Endothelial cell of umbilical vein (primary cell): Measurements from ENCODE around the gene SULT2B1. TPM values are rescaled to one million over a fixed set of nuclear protein-coding genes. Genes with fewer than 3 reads are reported as not detected.

Experiments
- BruUV-seq: library from RNA; stranded (reverse); fragments of 400-500 nt; replicated peaks from 2 replicates; lab custom pipeline; 2021; lab: Mats Ljungman, UMichigan
- CTCF ChIA-PET: fragments of 300-600, 350-600 bp; sonication (Branson Sonifier 250); formaldehyde crosslinking; loops from one replicate; lab custom pipeline; 2021; ENCODE audit warnings: antibody characterized with exemption, inconsistent platforms; lab: Charles Lee
- POLR2A ChIA-PET: fragments of 300-600, 350-600 bp; sonication (Branson Sonifier 250); formaldehyde crosslinking; loops from one replicate; lab custom pipeline; 2021; ENCODE audit warnings: antibody characterized with exemption, inconsistent platforms; lab: Charles Lee
- DNase-seq: peaks from one replicate; pipeline ENCODE4 v3.0.0-alpha.2; 2011; ENCODE audit warnings: low read depth, low spot score
- FAIRE-seq: peaks from 2 replicates; lab custom pipeline; 2011; peaks lifted over from hg19 to GRCh38; lab: Jason Lieb, UNC
- H2AFZ ChIP-seq: 2 replicates; pipeline ENCODE4 v1.6.0; 2012; ENCODE audit warnings: low read depth, low read length, control low read depth, inconsistent platforms
- H3K27ac ChIP-seq: 2 replicates; pipeline ENCODE4 v1.5.1; 2011; ENCODE audit warnings: low read depth, mild to moderate bottlenecking, control low read depth, low read length, moderate library complexity; ENCODE audit not compliant: insufficient read depth
- H3K27me3 ChIP-seq, 2 experiments: 2 replicates each; pipeline versions ENCODE4 v1.6.0 to v1.6.1; 2011; ENCODE audit warnings: low read length in 2 of 2, mixed read lengths in 1 of 2; ENCODE audit not compliant: control insufficient read depth in 2 of 2, insufficient read depth in 2 of 2
- H3K36me3 ChIP-seq, 2 experiments: 2 replicates in 1 of 2; 3 replicates in 1 of 2; pipeline ENCODE4 v1.5.1; 2011; ENCODE audit warnings: low read length in 2 of 2, mild to moderate bottlenecking in 1 of 2, moderate library complexity in 1 of 2; ENCODE audit not compliant: control insufficient read depth in 2 of 2, insufficient read depth in 2 of 2; ENCODE audit errors: extremely low read depth in 1 of 2
- H3K4me1 ChIP-seq: 3 replicates; pipeline ENCODE4 v1.5.1; 2011; ENCODE audit warnings: mild to moderate bottlenecking, low read length; ENCODE audit not compliant: control insufficient read depth, insufficient read depth; ENCODE audit errors: extremely low read depth
- H3K4me2 ChIP-seq: 2 replicates; pipeline ENCODE4 v1.6.1; 2011; ENCODE audit warnings: low read length, control low read depth, mixed read lengths; ENCODE audit not compliant: insufficient read depth
- H3K4me3 ChIP-seq, 3 experiments: fragments of 200-600 bp in 1 of 3; sonication (generic), shearing (Covaris generic) in 1 of 3; replicated peaks in 1 of 3; 2 replicates each; pipeline ENCODE4 v1.5.1; 2011 to 2016; ENCODE audit warnings: control low read depth in 3 of 3, low read length in 3 of 3, mild to moderate bottlenecking in 2 of 3, inconsistent platforms in 1 of 3, low read depth in 1 of 3, moderate library complexity in 1 of 3; ENCODE audit not compliant: insufficient read depth in 1 of 3
- H3K79me2 ChIP-seq: 2 replicates; pipeline ENCODE4 v1.6.0; 2012; ENCODE audit warnings: low read length, inconsistent platforms; ENCODE audit not compliant: control insufficient read depth, insufficient read depth
- H3K9ac ChIP-seq: replicated peaks from 2 replicates; pipeline ENCODE3; 2011; ENCODE audit warnings: low read length, control low read depth; ENCODE audit not compliant: insufficient read depth; ENCODE audit errors: extremely low read depth
- H3K9me1 ChIP-seq: replicated peaks from 3 replicates; pipeline ENCODE4 v1.6.0; 2011; ENCODE audit warnings: mild to moderate bottlenecking, low read length; ENCODE audit not compliant: control insufficient read depth, insufficient read depth; ENCODE audit errors: extremely low read depth
- H3K9me3 ChIP-seq: replicated peaks from 2 replicates; pipeline ENCODE4 v1.5.1; 2012; ENCODE audit warnings: low read length, inconsistent platforms; ENCODE audit not compliant: control insufficient read depth, insufficient read depth
- H4K20me1 ChIP-seq: replicated peaks from 2 replicates; pipeline ENCODE3; 2011; ENCODE audit warnings: mild to moderate bottlenecking, low read length; ENCODE audit not compliant: control insufficient read depth, insufficient read depth; ENCODE audit errors: extremely low read depth
- EZH2 ChIP-seq: IDR thresholded peaks from 2 replicates; pipeline ENCODE4 v1.6.1; 2012; ENCODE audit warnings: borderline replicate concordance, low read depth, mild to moderate bottlenecking, moderate library complexity, low read length, inconsistent platforms; ENCODE audit not compliant: severe bottlenecking
- FOS ChIP-seq: IDR thresholded peaks from 2 replicates; pipeline ENCODE4 v1.6.1; 2011; ENCODE audit warnings: mild to moderate bottlenecking, low read length, moderate library complexity, borderline replicate concordance; ENCODE audit not compliant: insufficient read depth
- GATA2 ChIP-seq: IDR thresholded peaks from 2 replicates; pipeline ENCODE4 v1.7.0; 2011; ENCODE audit warnings: low read depth, mild to moderate bottlenecking, moderate library complexity, mixed read lengths, low read length; ENCODE audit not compliant: insufficient read length, insufficient read depth
- JUN ChIP-seq: IDR thresholded peaks from 2 replicates; pipeline ENCODE4 v1.6.1; 2011; ENCODE audit warnings: borderline replicate concordance, low read depth; ENCODE audit not compliant: insufficient read length, insufficient read depth
- MYC ChIP-seq: IDR thresholded peaks from one replicate; pipeline ENCODE4 v1.6.1; 2011; ENCODE audit warnings: mild to moderate bottlenecking, low read depth, low read length
- POLR2A ChIP-seq: IDR thresholded peaks from 2 replicates; pipeline ENCODE4 v1.6.1; 2012; ENCODE audit warnings: low read depth, mild to moderate bottlenecking, control low read depth, low read length
- POLR2AphosphoS5 ChIP-seq: IDR thresholded peaks from 2 replicates; pipeline ENCODE4 v1.6.1; 2012; ENCODE audit warnings: low read depth, mild to moderate bottlenecking, control low read depth, low read length, moderate library complexity; ENCODE audit not compliant: insufficient read depth
- dilution Hi-C: fragments of 300-500 bp; cut with MboI; formaldehyde crosslinking; loops from one replicate; pipeline ENCODE4 v1.15.0; 2019; ENCODE audit warnings: low sequenced_read_pairs; ENCODE audit not compliant: extremely low pct_ligation_motif_present
- intact Hi-C: fragments of 100-400 bp; cut with micrococcal nuclease; formaldehyde crosslinking; loops from one replicate; pipeline ENCODE4 v1.10.0; 2022
- polyA plus RNA-seq, 4 experiments: library from polyadenylated mRNA; depleted of rRNA in 3 of 4; stranded (reverse) in 3 of 4; unstranded in 1 of 4; fragments of >200 nt; gene quantifications; 2 replicates each; pipeline versions ENCODE4 v1.2.1 to v1.2.3, GENCODE V29; 2011 to 2012; ENCODE audit warnings: missing spikeins in 1 of 4
- total RNA-seq: library from RNA; stranded (reverse); gene quantifications from 2 replicates; pipeline ENCODE4 v1.2.3, GENCODE V29; 2021
- TF ChIP-seq, protein P1 (sequence below), 2 donors: IDR thresholded peaks; 1 replicate in 1 of 2; 2 replicates in 1 of 2; pipeline ENCODE4 v1.5.1; 2011; ENCODE audit warnings: low read length in 2 of 2, mild to moderate bottlenecking in 2 of 2, moderate library complexity in 2 of 2, control low read depth in 1 of 2, inconsistent platforms in 1 of 2, low read depth in 1 of 2; ENCODE audit not compliant: insufficient read depth in 1 of 2; ENCODE audit errors: extremely low read depth in 1 of 2
- TF ChIP-seq, protein P2 (sequence below): IDR thresholded peaks from 2 replicates; pipeline ENCODE4 v1.6.1; 2011; ENCODE audit not compliant: insufficient read depth, insufficient read length

SULT2B1 gene
- total and polyA plus RNA-seq, 2 donors (not counting 3 experiments of a cell fraction or from before 2014, with no cell fraction given): not detected

DNA sequence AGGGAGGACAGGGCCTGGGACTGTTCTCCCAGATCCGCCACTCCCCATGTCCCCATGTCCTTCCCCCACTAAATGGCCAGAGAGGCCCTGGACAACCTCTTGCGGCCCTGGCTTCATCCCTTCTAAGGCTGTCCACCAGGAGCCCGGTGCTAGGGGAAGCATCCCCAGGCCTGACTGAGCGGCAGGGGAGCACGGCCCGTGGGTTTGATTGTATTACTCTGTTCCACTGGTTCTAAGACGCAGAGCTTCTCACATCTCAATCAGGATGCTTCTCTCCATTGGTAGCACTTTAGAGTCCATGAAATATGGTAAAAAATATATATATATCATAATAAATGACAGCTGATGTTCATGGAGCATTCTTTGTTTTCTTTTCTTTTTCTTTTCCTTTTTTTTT lies 55.4 kb downstream of the SULT2B1 start:
- H3K4me3 ChIP-seq: no peak overlapping the region
- H3K36me3 ChIP-seq: no peaks in the 10 kb centered on the region
- H3K4me2 ChIP-seq: no peak overlapping the region
- BruUV-seq: no TSS peak
- DNase-seq: no peak
- ChIA-PET POLR2A (interaction anchor here (0.6 to 1.1 kb wide), 2 partner anchors 12 to 434 kb away, joined by 3 read pairs; partner anchors contain the start of genes RPL18 and SPHK2), CTCF (interaction anchor here (1.0 to 1.2 kb wide), 2 partner anchors 15 to 23 kb away, joined by 3 to 4 read pairs; no protein-coding TSS in a partner anchor)
- no peak for FAIRE-seq
- TF ChIP-seq, protein P1, sequence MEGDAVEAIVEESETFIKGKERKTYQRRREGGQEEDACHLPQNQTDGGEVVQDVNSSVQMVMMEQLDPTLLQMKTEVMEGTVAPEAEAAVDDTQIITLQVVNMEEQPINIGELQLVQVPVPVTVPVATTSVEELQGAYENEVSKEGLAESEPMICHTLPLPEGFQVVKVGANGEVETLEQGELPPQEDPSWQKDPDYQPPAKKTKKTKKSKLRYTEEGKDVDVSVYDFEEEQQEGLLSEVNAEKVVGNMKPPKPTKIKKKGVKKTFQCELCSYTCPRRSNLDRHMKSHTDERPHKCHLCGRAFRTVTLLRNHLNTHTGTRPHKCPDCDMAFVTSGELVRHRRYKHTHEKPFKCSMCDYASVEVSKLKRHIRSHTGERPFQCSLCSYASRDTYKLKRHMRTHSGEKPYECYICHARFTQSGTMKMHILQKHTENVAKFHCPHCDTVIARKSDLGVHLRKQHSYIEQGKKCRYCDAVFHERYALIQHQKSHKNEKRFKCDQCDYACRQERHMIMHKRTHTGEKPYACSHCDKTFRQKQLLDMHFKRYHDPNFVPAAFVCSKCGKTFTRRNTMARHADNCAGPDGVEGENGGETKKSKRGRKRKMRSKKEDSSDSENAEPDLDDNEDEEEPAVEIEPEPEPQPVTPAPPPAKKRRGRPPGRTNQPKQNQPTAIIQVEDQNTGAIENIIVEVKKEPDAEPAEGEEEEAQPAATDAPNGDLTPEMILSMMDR (IDR thresholded peaks at IDR 0.05; ENCODE audit: extremely low read depth in 1 of 2, insufficient read depth in 1 of 2, low read depth in 1 of 2, low read length in 2 of 2): no peak
- TF ChIP-seq POLR2A (no peak), POLR2AphosphoS5 (no peak), GATA2 (no peak), FOS (no peak), EZH2 (no peak), JUN (no peak), MYC (no peak)
- TF ChIP-seq, protein P2, sequence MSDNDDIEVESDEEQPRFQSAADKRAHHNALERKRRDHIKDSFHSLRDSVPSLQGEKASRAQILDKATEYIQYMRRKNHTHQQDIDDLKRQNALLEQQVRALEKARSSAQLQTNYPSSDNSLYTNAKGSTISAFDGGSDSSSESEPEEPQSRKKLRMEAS: no peak
- dilution Hi-C loops: no loop called here
- no peak overlapping the region for H2AFZ ChIP-seq
- no peaks in the 10 kb centered on the region for H3K79me2 ChIP-seq
- no peaks in the 10 kb centered on the region for H4K20me1 ChIP-seq
- no peaks in the 10 kb centered on the region for H3K27me3 ChIP-seq
- H3K9me3 ChIP-seq: no peaks in the 10 kb centered on the region
- H3K27ac ChIP-seq: no peak overlapping the region
- intact Hi-C loops: no loop called here
- no peak overlapping the region for H3K9ac ChIP-seq
- H3K4me1 ChIP-seq: no peaks in the 10 kb centered on the region
- H3K9me1 ChIP-seq: no peaks in the 10 kb centered on the region
